Mesenchymal stem cell (in vitro differentiated cells and primary cell): ENCODE data around the gene TFPI2.
A peak's percentile ranks its signal among the peaks of the same experiment; 100 is the strongest.

Experiments used
- DNase-seq: peaks from one replicate; pipeline ENCODE4 v3.0.0-alpha.2; 2013
- H2AFZ ChIP-seq: one replicate; pipeline ENCODE4 v1.6.1; 2013; ENCODE audit warnings: low read depth, mild to moderate bottlenecking, control low read depth, inconsistent platforms, low read length, moderate library complexity
- H2AK5ac ChIP-seq: 2 replicates; pipeline ENCODE4 v1.6.1; 2013; ENCODE audit warnings: low read length, moderate library complexity, mild to moderate bottlenecking, inconsistent platforms; ENCODE audit not compliant: severe bottlenecking
- H2BK120ac ChIP-seq: one replicate; pipeline ENCODE4 v1.6.1; 2013; ENCODE audit warnings: low read depth, mild to moderate bottlenecking, inconsistent platforms, low read length, moderate library complexity
- H2BK12ac ChIP-seq, 2 experiments: one replicate each; pipeline ENCODE4 v1.6.1; 2013; ENCODE audit warnings: inconsistent platforms in 2 of 2, low read length in 2 of 2, mild to moderate bottlenecking in 2 of 2, moderate library complexity in 2 of 2, control low read depth in 1 of 2
- H2BK15ac ChIP-seq: one replicate; pipeline ENCODE4 v1.6.1; 2013; ENCODE audit warnings: mild to moderate bottlenecking, low read depth, inconsistent platforms; ENCODE audit not compliant: poor library complexity, severe bottlenecking
- H2BK5ac ChIP-seq: 2 replicates; pipeline ENCODE4 v1.6.1; 2013; ENCODE audit warnings: low read depth, mild to moderate bottlenecking, low read length, control low read depth, inconsistent platforms; ENCODE audit not compliant: poor library complexity, severe bottlenecking
- H3K14ac ChIP-seq, 2 experiments: one replicate each; pipeline ENCODE4 v1.6.1; 2013; ENCODE audit warnings: inconsistent platforms in 2 of 2, low read length in 2 of 2, control low read depth in 1 of 2, mild to moderate bottlenecking in 1 of 2, moderate library complexity in 1 of 2
- H3K18ac ChIP-seq, 2 experiments: one replicate each; pipeline ENCODE4 v1.6.1; 2013; ENCODE audit warnings: inconsistent platforms in 2 of 2, low read length in 2 of 2, control low read depth in 1 of 2, low read depth in 1 of 2, mild to moderate bottlenecking in 1 of 2
- H3K23ac ChIP-seq, 2 experiments: one replicate each; pipeline ENCODE4 v1.6.1; 2013; ENCODE audit warnings: inconsistent platforms in 2 of 2, low read length in 2 of 2, mild to moderate bottlenecking in 2 of 2, moderate library complexity in 2 of 2, control low read depth in 1 of 2
- H3K27ac ChIP-seq: 2 replicates; pipeline ENCODE4 v1.5.1; 2013; ENCODE audit warnings: mild to moderate bottlenecking, moderate library complexity, low read length, control low read depth, inconsistent platforms; ENCODE audit not compliant: poor library complexity, severe bottlenecking
- H3K27me3 ChIP-seq, 2 experiments: 2 replicates each; pipeline versions ENCODE4 v1.6.1 to v1.7.0; 2013; ENCODE audit warnings: low read length in 2 of 2, mild to moderate bottlenecking in 2 of 2, moderate library complexity in 2 of 2, control low read depth in 1 of 2, inconsistent platforms in 1 of 2; ENCODE audit not compliant: control insufficient read depth in 1 of 2, insufficient read depth in 1 of 2
- H3K36me3 ChIP-seq, 2 experiments: 2 replicates each; pipeline versions ENCODE4 v1.6.1 to v1.7.0; 2013; ENCODE audit warnings: low read length in 2 of 2, control low read depth in 1 of 2, inconsistent platforms in 1 of 2, low read depth in 1 of 2, mild to moderate bottlenecking in 1 of 2; ENCODE audit not compliant: insufficient read depth in 2 of 2, control insufficient read depth in 1 of 2
- H3K4ac ChIP-seq, 2 experiments: one replicate each; pipeline ENCODE4 v1.6.1; 2013; ENCODE audit warnings: inconsistent platforms in 2 of 2, low read length in 2 of 2, mild to moderate bottlenecking in 2 of 2, moderate library complexity in 2 of 2, control low read depth in 1 of 2, low read depth in 1 of 2
- H3K4me1 ChIP-seq: 2 replicates; pipeline ENCODE4 v1.6.1; 2013; ENCODE audit warnings: low read depth, low read length, control low read depth; ENCODE audit not compliant: control insufficient read depth, insufficient read depth
- H3K4me2 ChIP-seq: 2 replicates; pipeline ENCODE4 v1.6.1; 2013; ENCODE audit warnings: low read length, mild to moderate bottlenecking, inconsistent platforms; ENCODE audit not compliant: poor library complexity, severe bottlenecking
- H3K4me3 ChIP-seq, 2 experiments: 2 replicates each; pipeline versions ENCODE4 v1.5.1 to v1.7.0; 2013; ENCODE audit warnings: low read length in 2 of 2, mild to moderate bottlenecking in 2 of 2, control low read depth in 1 of 2, low read depth in 1 of 2; ENCODE audit not compliant: insufficient read depth in 1 of 2
- H3K79me1 ChIP-seq: replicated peaks from 2 replicates; pipeline ENCODE4 v1.6.1; 2013; ENCODE audit warnings: mild to moderate bottlenecking, control low read depth, low read length, inconsistent platforms; ENCODE audit not compliant: poor library complexity, severe bottlenecking
- H3K9ac ChIP-seq: 2 replicates; pipeline ENCODE4 v1.7.0; 2013; ENCODE audit warnings: mild to moderate bottlenecking, low read length, moderate library complexity
- H3K9me3 ChIP-seq: 2 replicates; pipeline ENCODE4 v1.7.0; 2013; ENCODE audit warnings: mild to moderate bottlenecking, low read length; ENCODE audit not compliant: control insufficient read depth
- H4K8ac ChIP-seq: one replicate; pipeline ENCODE4 v1.6.1; 2013; ENCODE audit warnings: inconsistent platforms, mild to moderate bottlenecking, low read length, moderate library complexity
- H4K91ac ChIP-seq: one replicate; pipeline ENCODE4 v1.6.1; 2013; ENCODE audit warnings: mild to moderate bottlenecking, low read length, inconsistent platforms
- WGBS: methylation state at CpG from one replicate; pipeline ENCODE4 v1.1.7; 2013; ENCODE audit warnings: mixed read lengths; 5-methylcytosine and 5-hydroxymethylcytosine counted together

The TFPI2 gene

GRCh38 chr7:93895859-93896600 is 5.5 kb upstream of the TFPI2 start:
- Histone ChIP-seq H3K4me2 (no peak overlapping the region), H2BK5ac (no peak overlapping the region), H3K9me3 (no peaks in the 10 kb centered on the region), H2BK15ac (no peak overlapping the region), H3K79me1 (no peaks in the 10 kb centered on the region), H4K8ac (no peak overlapping the region), H2BK120ac (no peak overlapping the region), H2AFZ (no peak overlapping the region), H3K23ac (no peak overlapping the region), H3K18ac (no peak overlapping the region), H3K4me3 (no peak overlapping the region), H3K36me3 (no peaks in the 10 kb centered on the region), H2AK5ac (no peak overlapping the region), H3K4ac (no peak overlapping the region), H3K14ac (no peak overlapping the region), H3K27me3 (no peaks in the 10 kb centered on the region), H2BK12ac (no peak overlapping the region), H4K91ac (no peak overlapping the region), H3K27ac (no peak overlapping the region), H3K4me1 (no peaks in the 10 kb centered on the region), H3K9ac (no peak overlapping the region)
- WGBS, result 89% methylated on average over 3 of the region's 4 CpGs
- DNase-seq, result no peak

GRCh38 chr7:93894966-93895640 is 4.5 kb upstream of the TFPI2 start:
- H3K79me1 ChIP-seq, result no peaks in the 10 kb centered on the region
- DNase-seq, result no peak
- H3K27ac ChIP-seq, result no peak overlapping the region
- no peak overlapping the region for H3K14ac ChIP-seq
- H4K91ac ChIP-seq, result no peak overlapping the region
- H2BK5ac ChIP-seq, result no peak overlapping the region
- H3K9me3 ChIP-seq, result no peaks in the 10 kb centered on the region
- H3K9ac ChIP-seq, result no peak overlapping the region
- H2BK12ac ChIP-seq, result no peak overlapping the region
- no peak overlapping the region for H3K4me2 ChIP-seq
- H3K4me3 ChIP-seq, result no peak overlapping the region
- H2AK5ac ChIP-seq, result no peak overlapping the region
- no peak overlapping the region for H2BK15ac ChIP-seq
- no peaks in the 10 kb centered on the region for H3K27me3 ChIP-seq
- no peak overlapping the region for H3K23ac ChIP-seq
- no peak overlapping the region for H2AFZ ChIP-seq
- H3K18ac ChIP-seq, result no peak overlapping the region
- H4K8ac ChIP-seq, result no peak overlapping the region
- no peak overlapping the region for H3K4ac ChIP-seq
- WGBS, result 100% methylated on average over 3 of the region's 3 CpGs
- H3K4me1 ChIP-seq, result no peaks in the 10 kb centered on the region
- H3K36me3 ChIP-seq, result no peaks in the 10 kb centered on the region
- no peak overlapping the region for H2BK120ac ChIP-seq

- H3K14ac ChIP-seq, result no peak overlapping the region
- H3K79me1 ChIP-seq, result no peaks in the 10 kb centered on the region
- H4K8ac ChIP-seq, result no peak overlapping the region
These were observed 3.9 kb upstream of the TFPI2 start for GRCh38 chr7:93894426-93894825.

GRCh38 chr7:93890041-93890463 is 501 bp downstream of the TFPI2 start:
- Histone ChIP-seq H2BK15ac (peak overlapping the region; percentile 23), H2AFZ (peak overlapping the region; percentile 87), H3K14ac (no peak overlapping the region), H3K23ac (no peak overlapping the region), H4K91ac (no peak overlapping the region), H2AK5ac (no peak overlapping the region), H2BK120ac (peak overlapping the region; percentile 19), H3K4ac (peak overlapping the region in 1 of 2 experiments; percentile 64), H3K9ac (peak overlapping the region; percentile 77), H3K4me2 (peak overlapping the region; percentile 99), H3K4me1 (no peaks in the 10 kb centered on the region), H3K27ac (peak overlapping the region; percentile 50), H3K9me3 (no peaks in the 10 kb centered on the region), H3K79me1 (no peaks in the 10 kb centered on the region), H4K8ac (peak overlapping the region; percentile 82), H3K36me3 (no peaks in the 10 kb centered on the region), H3K18ac (peak overlapping the region; percentile 71 to 86), H3K4me3 (peak overlapping the region; percentile 82), H3K27me3 (no peaks in the 10 kb centered on the region), H2BK12ac (no peak overlapping the region), H2BK5ac (no peak overlapping the region)
- under 1% methylated on average over 28 of the region's 28 CpGs for WGBS
- DNase-seq, result peak; percentile 73

More at GRCh38 chr7:93894426-93894825, 3.9 kb upstream of the TFPI2 start:
- H3K4me1 ChIP-seq, result no peaks in the 10 kb centered on the region
- no peak overlapping the region for H3K18ac ChIP-seq
- no peak for DNase-seq
- no peak overlapping the region for H3K4me3 ChIP-seq
- H2AK5ac ChIP-seq, result no peak overlapping the region
- H2BK15ac ChIP-seq, result no peak overlapping the region
- H3K4me2 ChIP-seq, result no peak overlapping the region
- no peak overlapping the region for H4K91ac ChIP-seq
- no peak overlapping the region for H3K4ac ChIP-seq
- no peaks in the 10 kb centered on the region for H3K9me3 ChIP-seq
- H2BK5ac ChIP-seq, result no peak overlapping the region
- H3K36me3 ChIP-seq, result no peaks in the 10 kb centered on the region
- H2BK120ac ChIP-seq, result no peak overlapping the region
- no peak overlapping the region for H2BK12ac ChIP-seq
- WGBS, result 100% methylated on average over 1 of the region's 1 CpG
- no peak overlapping the region for H2AFZ ChIP-seq
- no peak overlapping the region for H3K27ac ChIP-seq
- no peak overlapping the region for H3K9ac ChIP-seq
- H3K27me3 ChIP-seq, result no peaks in the 10 kb centered on the region
- H3K23ac ChIP-seq, result no peak overlapping the region
